Natural killer cell (primary cell): ENCODE data around the gene KCNJ18. TPM values are rescaled to one million over a fixed set of nuclear protein-coding genes. Genes with fewer than 3 reads are reported as not detected.
A peak's percentile ranks its signal among the peaks of the same experiment; 100 is the strongest.
"Not testable (repeated sequence)": the region's sequence is repeated elsewhere in the genome, so short reads cannot be mapped to it uniquely, and the experiment has no call there.

Experiments
- ATAC-seq, 3 donors: fragments of 150-1000 bp in 2 of 3; fragments of 200-7000 bp in 1 of 3; cut with Tn5 transposase; 1 replicate in 1 of 3; 2 replicates in 2 of 3; pipeline ENCODE4 v1.10.0; 2021; ENCODE audit warnings: mild to moderate bottlenecking in 2 of 3, moderate library complexity in 2 of 3
- DNase-seq, 2 donors: peaks; one replicate each; pipeline versions ENCODE4 v3.0.0 to v3.0.0-alpha.2; 2013 to 2021; ENCODE audit warnings: mixed read lengths in 1 of 2
- H3K27ac ChIP-seq: one replicate; pipeline ENCODE4 v1.5.1; 2013; ENCODE audit warnings: mild to moderate bottlenecking, low read length
- H3K27me3 ChIP-seq: one replicate; pipeline ENCODE4 v1.6.1; 2013; ENCODE audit warnings: low read length; ENCODE audit not compliant: control insufficient read depth, insufficient read depth
- H3K36me3 ChIP-seq: one replicate; pipeline ENCODE4 v1.6.1; 2013; ENCODE audit warnings: low read length; ENCODE audit not compliant: control insufficient read depth, insufficient read depth
- H3K4me1 ChIP-seq: one replicate; pipeline ENCODE4 v1.6.1; 2013; ENCODE audit warnings: low read length; ENCODE audit not compliant: control insufficient read depth, insufficient read depth
- H3K4me3 ChIP-seq: one replicate; pipeline ENCODE4 v1.5.1; 2013; ENCODE audit warnings: low read length
- H3K9me3 ChIP-seq: one replicate; pipeline ENCODE4 v1.6.1; 2013; ENCODE audit warnings: low read length; ENCODE audit not compliant: control insufficient read depth, insufficient read depth
- H3K27ac Mint-ChIP-seq, 2 donors: one replicate each; pipeline ENCODE4 v1.8.0; 2022; ENCODE audit warnings: mild to moderate bottlenecking in 2 of 2, mixed read lengths in 2 of 2, moderate library complexity in 1 of 2
- H3K27me3 Mint-ChIP-seq, 2 donors: one replicate each; pipeline ENCODE4 v1.8.0; 2022; ENCODE audit warnings: low read depth in 2 of 2, mixed read lengths in 2 of 2
- H3K36me3 Mint-ChIP-seq: one replicate; pipeline ENCODE4 v1.8.0; 2022; ENCODE audit warnings: mixed read lengths
- H3K4me1 Mint-ChIP-seq, 2 donors: one replicate each; pipeline ENCODE4 v1.8.0; 2022; ENCODE audit warnings: mixed read lengths in 2 of 2
- H3K4me3 Mint-ChIP-seq: one replicate; pipeline ENCODE4 v1.8.0; 2022; ENCODE audit warnings: mild to moderate bottlenecking, moderate library complexity, mixed read lengths
- H3K9me3 Mint-ChIP-seq, 2 donors: one replicate each; pipeline ENCODE4 v1.8.0; 2022; ENCODE audit warnings: mixed read lengths in 2 of 2
- WGBS: methylation state at CpG from one replicate; pipeline ENCODE4 v1.1.7; 2013; ENCODE audit warnings: missing lambda C conversion rate; ENCODE audit not compliant: insufficient coverage; 5-methylcytosine and 5-hydroxymethylcytosine counted together
- intact Hi-C: fragments of 100-400 bp; cut with micrococcal nuclease; formaldehyde crosslinking; loops from one replicate; pipeline ENCODE4 v1.14.2; 2022
- total RNA-seq, 4 donors: library from RNA; stranded (reverse); fragments of 120-200 nt in 1 of 4; gene quantifications; one replicate each; pipeline versions ENCODE4 v1.2.3 to v1.2.4, GENCODE V29; 2013 to 2022

The KCNJ18 gene
- total RNA-seq, 3 donors from 2014 or later (not counting 1 experiment from before 2014, with no cell fraction given), result not detected

DNA sequence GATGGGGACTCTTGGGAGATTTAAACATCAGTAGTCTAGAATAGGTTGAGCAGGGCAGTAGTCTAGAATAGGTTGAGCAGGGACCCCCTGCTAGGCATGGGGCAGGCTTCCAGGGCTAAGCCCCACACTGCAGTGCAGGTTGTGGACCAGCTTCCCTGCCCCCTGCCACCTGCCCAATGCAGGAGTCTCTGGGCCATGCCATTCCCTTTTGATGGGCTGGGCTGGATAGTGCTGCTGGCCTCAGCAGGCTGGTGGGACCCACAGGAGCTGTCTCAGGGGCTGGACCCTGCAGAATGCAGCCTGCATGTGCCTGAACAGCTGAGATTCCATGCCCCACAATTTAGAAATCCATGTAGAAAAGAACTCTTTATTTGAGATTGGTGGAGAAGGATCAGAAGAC is 26.6 kb downstream of the KCNJ18 start:
- H3K4me3 Mint-ChIP-seq, H3K27me3 Mint-ChIP-seq, H3K27ac Mint-ChIP-seq, H3K36me3 Mint-ChIP-seq, H3K4me1 Mint-ChIP-seq, DNase-seq, intact Hi-C loops, H3K4me1 ChIP-seq, H3K36me3 ChIP-seq, H3K9me3 ChIP-seq, H3K9me3 Mint-ChIP-seq, H3K27me3 ChIP-seq, H3K27ac ChIP-seq, H3K4me3 ChIP-seq: not testable (repeated sequence)
- peak in 1 of 3 donors; percentile 14 for ATAC-seq

DNA sequence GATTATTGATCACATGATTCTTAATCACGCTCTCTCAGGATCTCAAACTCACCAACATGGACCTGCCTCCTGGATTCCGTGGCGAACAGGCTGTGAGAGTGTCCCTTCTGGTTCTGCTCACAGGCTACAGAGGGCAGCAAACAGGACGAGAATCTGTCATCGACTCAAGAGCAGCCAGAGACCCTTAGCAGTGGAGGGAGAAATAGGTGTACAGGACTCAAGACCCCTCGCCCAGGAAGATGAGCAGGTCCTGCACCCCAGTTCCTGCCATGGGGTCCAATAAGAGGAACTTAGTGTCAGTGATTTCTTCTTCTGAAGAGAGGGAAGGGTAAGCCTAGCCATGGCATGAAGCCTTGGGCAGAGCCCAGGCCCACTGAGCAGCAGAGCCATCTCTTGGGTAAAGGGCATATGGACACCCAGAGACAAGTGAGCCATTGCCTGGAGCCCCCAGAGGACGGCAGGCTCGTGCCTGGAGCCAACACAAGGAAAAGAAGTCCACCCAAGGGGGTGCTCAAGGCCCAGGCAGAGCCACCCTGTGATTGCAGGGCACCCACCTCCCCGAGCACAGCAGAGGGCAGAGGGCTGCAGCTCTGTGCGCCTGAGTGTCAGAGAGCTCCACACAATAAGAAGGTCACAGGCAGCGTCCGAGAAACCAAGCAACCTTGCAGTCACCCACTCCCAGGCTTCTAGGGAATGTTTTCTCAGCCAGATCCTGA is 27.3 kb downstream of the KCNJ18 start:
- WGBS, result 77% methylated on average over 12 of the region's 12 CpGs
- not testable (repeated sequence) for H3K4me3 Mint-ChIP-seq, ATAC-seq

DNA sequence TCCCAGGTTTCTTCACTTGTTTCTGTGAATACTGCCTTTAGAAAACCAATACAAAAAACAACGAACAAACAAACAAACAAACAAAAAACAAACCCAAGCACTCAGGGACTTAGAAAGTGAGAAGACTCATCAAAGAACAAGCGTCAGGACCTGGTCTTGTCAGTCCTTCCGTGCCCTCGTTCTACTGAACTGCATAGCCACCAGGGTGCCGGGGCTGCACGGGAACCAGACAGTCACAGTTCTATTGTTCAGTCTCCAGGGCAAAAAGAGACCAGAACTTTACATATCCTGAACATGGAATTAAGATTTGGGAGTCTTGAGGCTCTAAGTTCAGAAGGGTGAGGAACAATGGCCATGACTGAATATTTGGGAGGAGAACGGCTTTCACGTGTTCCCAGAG is 28.2 kb downstream of the KCNJ18 start:
- H3K27ac Mint-ChIP-seq, H3K27ac ChIP-seq, H3K27me3 ChIP-seq, H3K36me3 Mint-ChIP-seq, H3K4me1 ChIP-seq, ATAC-seq, DNase-seq, intact Hi-C loops, H3K4me1 Mint-ChIP-seq, H3K4me3 ChIP-seq, H3K27me3 Mint-ChIP-seq, H3K4me3 Mint-ChIP-seq, H3K9me3 Mint-ChIP-seq, H3K36me3 ChIP-seq, H3K9me3 ChIP-seq: not testable (repeated sequence)
- WGBS, result 87% methylated on average over 7 of the region's 8 CpGs

More for the DNA sequence above, 27.3 kb downstream of the KCNJ18 start:
- H3K4me1 ChIP-seq, H3K27me3 Mint-ChIP-seq, H3K4me3 ChIP-seq, intact Hi-C loops, H3K9me3 ChIP-seq, H3K9me3 Mint-ChIP-seq, DNase-seq, H3K27ac Mint-ChIP-seq, H3K27me3 ChIP-seq, H3K4me1 Mint-ChIP-seq, H3K36me3 ChIP-seq, H3K36me3 Mint-ChIP-seq, H3K27ac ChIP-seq: not testable (repeated sequence)

DNA sequence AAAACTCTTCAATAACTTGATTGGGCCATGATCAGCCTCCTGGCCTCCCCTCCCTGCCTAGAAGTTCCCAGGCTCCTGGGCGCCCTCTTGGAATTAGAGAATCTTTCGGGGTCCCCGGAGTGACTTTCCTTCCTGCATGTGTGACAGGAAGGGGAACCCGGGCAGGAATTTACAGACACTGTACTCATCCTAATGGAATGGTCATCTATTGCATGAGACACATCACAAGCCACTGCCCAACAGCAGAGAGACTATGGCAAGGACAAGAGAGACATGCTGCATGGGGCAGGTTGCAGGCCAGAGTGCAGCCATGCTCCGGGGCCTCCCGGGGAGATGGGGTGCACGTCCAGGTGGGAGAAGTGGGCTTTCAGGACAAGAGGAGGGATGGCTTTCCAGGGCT is 29.9 kb downstream of the KCNJ18 start:
- ATAC-seq, H3K27me3 ChIP-seq, H3K9me3 Mint-ChIP-seq, H3K4me1 ChIP-seq, H3K4me3 Mint-ChIP-seq, H3K4me3 ChIP-seq, intact Hi-C loops, H3K27ac ChIP-seq, H3K9me3 ChIP-seq, H3K36me3 ChIP-seq, H3K36me3 Mint-ChIP-seq, DNase-seq, H3K27ac Mint-ChIP-seq, H3K4me1 Mint-ChIP-seq, H3K27me3 Mint-ChIP-seq: not testable (repeated sequence)
- 55% methylated on average over 2 of the region's 7 CpGs for WGBS

DNA sequence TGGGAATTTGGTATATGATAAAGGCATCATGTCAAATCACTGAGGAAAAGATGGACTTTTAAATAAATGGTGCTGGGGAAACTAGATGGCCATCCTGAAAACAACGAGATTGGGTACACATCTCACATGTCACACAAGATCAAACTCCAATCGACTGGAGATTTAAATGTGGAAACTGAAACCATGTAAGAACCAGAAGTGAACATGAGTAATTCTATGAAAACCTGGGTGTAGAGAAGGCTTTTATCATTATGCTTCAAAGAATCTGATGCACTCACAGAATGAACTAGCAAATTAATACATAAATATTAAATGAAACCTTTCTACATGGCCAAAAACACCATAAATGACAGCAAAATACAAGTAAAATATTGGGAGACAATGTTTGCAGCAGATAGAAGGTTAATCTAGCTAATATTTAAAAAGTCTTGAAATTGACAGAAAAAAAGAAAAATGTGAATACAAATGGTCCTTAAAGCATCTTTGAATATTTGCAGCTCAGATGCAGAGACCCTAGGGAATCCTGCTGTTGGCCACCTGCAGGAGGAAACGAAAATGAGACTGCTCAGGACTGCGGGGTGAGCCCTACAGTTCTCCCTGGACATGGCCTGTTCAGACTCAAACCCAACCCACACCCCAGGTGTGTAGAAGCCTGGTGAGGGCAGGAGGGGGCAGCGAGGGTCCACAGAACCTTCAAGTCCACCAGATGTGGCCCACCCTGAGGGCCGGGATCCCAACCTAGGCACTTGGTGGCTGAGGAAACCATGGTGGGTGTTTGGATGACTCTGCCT is 32.1 kb downstream of the KCNJ18 start:
- H3K27ac Mint-ChIP-seq, H3K9me3 Mint-ChIP-seq, H3K9me3 ChIP-seq, H3K27ac ChIP-seq, ATAC-seq, H3K36me3 Mint-ChIP-seq, H3K36me3 ChIP-seq, H3K4me3 ChIP-seq, DNase-seq, H3K27me3 ChIP-seq, intact Hi-C loops, H3K4me3 Mint-ChIP-seq, H3K4me1 ChIP-seq, H3K4me1 Mint-ChIP-seq, H3K27me3 Mint-ChIP-seq: not testable (repeated sequence)
- no CpG with 5 or more reads among the region's 6 CpGs for WGBS

DNA sequence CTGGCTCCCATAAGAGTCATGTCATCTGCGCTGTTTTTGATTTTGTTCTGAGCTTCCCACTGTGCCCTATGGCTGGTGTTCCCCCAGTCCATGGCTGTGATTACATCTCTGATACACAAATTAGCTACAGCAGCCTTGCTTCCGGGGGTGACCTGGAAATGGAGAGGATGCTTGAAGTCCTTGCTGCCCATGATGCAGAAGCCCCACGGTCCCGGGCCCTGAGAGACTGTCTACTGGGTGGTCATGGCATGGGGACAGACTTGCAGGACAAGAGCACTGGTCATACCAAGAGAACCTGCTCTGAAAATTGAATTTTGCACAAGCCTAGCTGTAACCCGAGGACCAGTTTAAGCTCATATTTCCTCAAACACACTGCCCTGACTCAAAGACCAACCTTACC is 38.8 kb downstream of the KCNJ18 start:
- H3K4me3 Mint-ChIP-seq, H3K27me3 Mint-ChIP-seq, H3K9me3 Mint-ChIP-seq, H3K4me1 Mint-ChIP-seq, DNase-seq, H3K27ac Mint-ChIP-seq, H3K4me1 ChIP-seq, H3K4me3 ChIP-seq, H3K36me3 ChIP-seq, H3K27me3 ChIP-seq, H3K27ac ChIP-seq, H3K9me3 ChIP-seq, intact Hi-C loops, H3K36me3 Mint-ChIP-seq: not testable (repeated sequence)
- peak in 1 of 3 donors; percentile 9 for ATAC-seq
- WGBS, result 82% methylated on average over 5 of the region's 5 CpGs

DNA sequence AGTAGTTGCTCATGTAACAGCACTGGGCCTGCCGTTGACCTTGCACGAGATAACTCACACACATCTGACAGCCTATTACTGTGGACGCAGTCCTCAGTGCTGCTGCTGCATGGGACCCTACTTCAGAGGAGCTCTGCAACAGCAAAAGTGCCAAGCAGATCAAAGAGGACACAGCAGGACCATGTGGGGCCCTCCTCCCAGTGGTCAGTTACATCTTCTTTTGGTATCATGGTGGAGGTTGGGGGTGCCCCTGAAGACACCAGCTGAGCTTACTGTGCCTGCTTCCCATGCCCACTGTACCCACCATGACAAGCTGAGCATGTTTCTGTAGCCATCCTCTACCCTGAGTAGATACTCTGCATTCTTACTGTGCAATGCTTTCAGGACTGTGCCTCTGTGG is 41.6 kb downstream of the KCNJ18 start:
- H3K4me1 Mint-ChIP-seq, H3K36me3 Mint-ChIP-seq, H3K9me3 ChIP-seq, H3K4me1 ChIP-seq, H3K9me3 Mint-ChIP-seq, H3K27me3 Mint-ChIP-seq, H3K27ac Mint-ChIP-seq, ATAC-seq, H3K4me3 Mint-ChIP-seq, H3K4me3 ChIP-seq, H3K36me3 ChIP-seq, H3K27me3 ChIP-seq, intact Hi-C loops, H3K27ac ChIP-seq, DNase-seq: not testable (repeated sequence)
- WGBS, result 92% methylated on average over 3 of the region's 3 CpGs

DNA sequence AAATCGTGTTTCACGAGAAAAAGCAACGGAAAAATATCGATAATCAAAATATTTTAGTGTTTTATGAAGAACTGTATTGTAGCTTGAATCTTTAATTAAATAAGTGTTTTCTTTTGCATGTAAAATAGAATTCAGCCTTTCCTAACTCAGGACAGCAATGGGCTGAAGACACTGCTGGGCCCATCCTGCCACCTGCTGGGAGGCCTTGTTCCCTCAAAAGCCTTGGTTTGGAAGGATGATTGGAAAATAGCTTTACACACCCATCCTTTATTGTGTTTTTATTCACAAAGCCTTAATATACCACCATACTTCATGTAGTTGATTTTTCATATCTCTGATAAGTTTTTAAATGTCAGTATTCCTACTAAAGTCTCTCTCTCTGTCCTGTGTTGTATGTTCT is 43.5 kb downstream of the KCNJ18 start:
- H3K4me1 Mint-ChIP-seq, H3K27me3 ChIP-seq, intact Hi-C loops, H3K4me3 ChIP-seq, H3K27me3 Mint-ChIP-seq, H3K36me3 Mint-ChIP-seq, H3K27ac ChIP-seq, H3K9me3 Mint-ChIP-seq, H3K9me3 ChIP-seq, H3K36me3 ChIP-seq, ATAC-seq, DNase-seq, H3K4me3 Mint-ChIP-seq: not testable (repeated sequence)
- 95% methylated on average over 4 of the region's 4 CpGs for WGBS
- H3K27ac Mint-ChIP-seq, result peak overlapping the region in 1 of 2 donors; percentile 41
- H3K4me1 ChIP-seq, result peaks cover 12% of the 10 kb centered on the region
